K562 (cell line): Measurements from ENCODE around the gene TBRG4. TPM values are rescaled to one million over a fixed set of nuclear protein-coding genes. Genes with fewer than 3 reads are reported as not detected.

Source experiments
- ATAC-seq: fragments of 200-7000 bp; cut with Tn5 transposase; 3 replicates; pipeline ENCODE4 v1.9.1; 2020; ENCODE audit warnings: moderate library complexity
- BruUV-seq: library from RNA; stranded (reverse); fragments of 400-500 nt; replicated peaks from 2 replicates; lab custom pipeline; 2021; lab: Mats Ljungman, UMichigan
- CTCF ChIA-PET: fragments of 300-600 bp; formaldehyde crosslinking; extraction: SDS; loops from one replicate; lab custom pipeline; 2021; ENCODE audit warnings: low intra/inter-chr PET ratio; lab: Yijun Ruan, JAX
- POLR2A ChIA-PET: fragments of 300-600, 350-650 bp; sonication (Branson Sonifier 250); formaldehyde crosslinking; extraction: SDS; loops from one replicate; lab custom pipeline; 2021; ENCODE audit warnings: antibody characterized with exemption, inconsistent platforms; lab: Yijun Ruan, JAX
- DNase-seq, 4 experiments: peaks; one replicate each; pipeline versions ENCODE4 v3.0.0 to v3.0.0-alpha.2; 2011 to 2018; ENCODE audit warnings: low spot score in 3 of 4, mixed read lengths in 3 of 4; ENCODE audit errors: extremely low read depth in 1 of 4
- FAIRE-seq: peaks from 2 replicates; lab custom pipeline; 2011; peaks lifted over from hg19 to GRCh38; lab: Jason Lieb, UNC
- H2AFZ ChIP-seq: 2 replicates; pipeline ENCODE4 v1.6.0; 2011; ENCODE audit warnings: low read depth, low read length, control low read depth, inconsistent platforms
- H3K27ac ChIP-seq: fragments of 200-600 bp; 3 replicates; pipeline ENCODE4 v1.8.0; 2011; ENCODE audit warnings: low read depth, mild to moderate bottlenecking, control low read depth, inconsistent platforms, low read length, moderate library complexity, mixed read lengths; ENCODE audit errors: extremely low read depth
- H3K27me3 ChIP-seq, 2 experiments: fragments of 300-600 bp in 1 of 2; 2 replicates in 1 of 2; 3 replicates in 1 of 2; pipeline versions ENCODE4 v1.6.0 to v1.8.0; 2011; ENCODE audit warnings: inconsistent platforms in 2 of 2, low read length in 2 of 2, mild to moderate bottlenecking in 1 of 2, mixed read lengths in 1 of 2, moderate library complexity in 1 of 2; ENCODE audit not compliant: control insufficient read depth in 2 of 2, insufficient read depth in 2 of 2
- H3K36me3 ChIP-seq: fragments of 300-600 bp; 3 replicates; pipeline ENCODE4 v1.8.0; 2011; ENCODE audit warnings: mild to moderate bottlenecking, low read length, inconsistent platforms; ENCODE audit not compliant: control insufficient read depth, insufficient read depth
- H3K4me1 ChIP-seq, 2 experiments: fragments of 200-600 bp in 1 of 2; replicated peaks in 1 of 2; 2 replicates in 1 of 2; 3 replicates in 1 of 2; pipeline versions ENCODE4 v1.5.1 to v1.8.0; 2011; ENCODE audit warnings: inconsistent platforms in 2 of 2, low read length in 2 of 2, mild to moderate bottlenecking in 1 of 2, mixed read lengths in 1 of 2, moderate library complexity in 1 of 2; ENCODE audit not compliant: control insufficient read depth in 2 of 2, insufficient read depth in 2 of 2
- H3K4me2 ChIP-seq: 2 replicates; pipeline ENCODE4 v1.6.1; 2011; ENCODE audit warnings: low read length, control low read depth, inconsistent platforms, mixed read lengths; ENCODE audit not compliant: insufficient read depth
- H3K4me3 ChIP-seq: fragments of 200-600 bp; sonication (generic), shearing (Covaris generic); 2 replicates; pipeline ENCODE4 v1.5.1; 2016; ENCODE audit warnings: control low read depth, inconsistent platforms
- H3K79me2 ChIP-seq: fragments of 200-600 bp; 3 replicates; pipeline ENCODE4 v1.8.0; 2011; ENCODE audit warnings: low read length, inconsistent platforms; ENCODE audit not compliant: control insufficient read depth, insufficient read depth
- H3K9ac ChIP-seq, 2 experiments: 2 replicates each; pipeline versions ENCODE4 v1.6.0 to v1.6.1; 2011; ENCODE audit warnings: low read depth in 2 of 2, low read length in 2 of 2, control low read depth in 1 of 2, inconsistent platforms in 1 of 2, mild to moderate bottlenecking in 1 of 2, mixed read lengths in 1 of 2; ENCODE audit not compliant: insufficient read depth in 1 of 2
- H3K9me1 ChIP-seq: one replicate; pipeline ENCODE4 v1.6.0; 2011; ENCODE audit warnings: inconsistent platforms, mild to moderate bottlenecking, low read length, moderate library complexity; ENCODE audit not compliant: control insufficient read depth, insufficient read depth
- H3K9me3 ChIP-seq: replicated peaks from 2 replicates; pipeline ENCODE4 v1.5.1; 2011; ENCODE audit warnings: low read depth, low read length, inconsistent platforms; ENCODE audit not compliant: control insufficient read depth, insufficient read depth
- H4K20me1 ChIP-seq: replicated peaks from 2 replicates; pipeline ENCODE4 v1.6.1; 2011; ENCODE audit warnings: low read length, inconsistent platforms, mixed read lengths; ENCODE audit not compliant: control insufficient read depth, insufficient read depth
- CBFA2T2 ChIP-seq: fragments of 450-650 bp; conservative IDR thresholded peaks from 2 replicates; pipeline ENCODE4 v1.6.1; 2017; ENCODE audit warnings: mild to moderate bottlenecking
- CREBBP ChIP-seq: IDR thresholded peaks from one replicate; pipeline ENCODE4 v1.6.1; 2012; ENCODE audit warnings: low read depth, mild to moderate bottlenecking, control low read depth, inconsistent platforms, low read length
- GTF2A2 ChIP-seq: IDR thresholded peaks from 2 replicates; pipeline ENCODE4 v1.6.1; 2016; ENCODE audit warnings: mild to moderate bottlenecking, missing genetic modification characterization, missing compliant biosample characterization
- MCM5 ChIP-seq: fragments of 450-650 bp; IDR thresholded peaks from 2 replicates; pipeline ENCODE4 v1.6.1; 2016; ENCODE audit warnings: low read depth
- MECOM ChIP-seq: fragments of 250-450 bp; sonication (Bioruptor Pico); IDR thresholded peaks from 2 replicates; pipeline ENCODE4 v1.8.0; 2022; ENCODE audit warnings: inconsistent platforms
- RBFOX2 ChIP-seq: fragments of 200-400 bp; formaldehyde crosslinking; IDR thresholded peaks from 2 replicates; pipeline ENCODE4 v1.6.1; 2017; ENCODE audit warnings: low read depth, mild to moderate bottlenecking, low read length, moderate library complexity
- SLC30A9 ChIP-seq: fragments of 250-450 bp; sonication (Bioruptor Pico); IDR thresholded peaks from 2 replicates; pipeline ENCODE4 v1.8.0; 2022; ENCODE audit warnings: mild to moderate bottlenecking, moderate library complexity
- TEAD2 ChIP-seq: fragments of 450-650 bp; IDR thresholded peaks from 2 replicates; pipeline ENCODE4 v1.6.1; 2016; ENCODE audit warnings: missing genetic modification characterization, control low read depth, missing compliant biosample characterization
- ZBTB17 ChIP-seq: fragments of 450-650 bp; formaldehyde crosslinking; IDR thresholded peaks from 2 replicates; pipeline ENCODE4 v1.4.0; 2020; ENCODE audit warnings: mild to moderate bottlenecking
- ZNF124 ChIP-seq: sonication (generic); formaldehyde crosslinking; IDR thresholded peaks from 2 replicates; pipeline ENCODE4 v1.8.1; 2022; ENCODE audit warnings: missing genetic modification reagents
- ZNF507 ChIP-seq: conservative IDR thresholded peaks from 2 replicates; pipeline ENCODE4 v1.6.1; 2017; ENCODE audit warnings: missing genetic modification characterization, missing compliant biosample characterization
- WGBS: fragments of 100-300 bp; shearing (Covaris generic); methylation state at CpG from one replicate; pipeline ENCODE4 v1.1.6; 2016; ENCODE audit warnings: low coverage, mixed read lengths; ENCODE audit not compliant: insufficient coverage; ENCODE audit errors: missing lambda C conversion rate; 5-methylcytosine and 5-hydroxymethylcytosine counted together
- in situ Hi-C: fragments of 300-500 bp; cut with MboI; formaldehyde crosslinking; loops from 4 replicates; pipeline ENCODE4 v1.15.0; 2018; ENCODE audit warnings: inconsistent platforms, mixed read lengths
- intact Hi-C: fragments of 100-400 bp; cut with micrococcal nuclease; formaldehyde crosslinking; loops from 2 replicates; pipeline ENCODE4 v1.14.2; 2022
- polyA plus RNA-seq, 8 experiments: library from polyadenylated mRNA; depleted of rRNA in 4 of 8; stranded (reverse) in 5 of 8; unstranded in 3 of 8; fragments of >200 nt; fragmentation: Nextera tagmentation in 2 of 8; fragmentation: Illumina TruSeq in 1 of 8; extraction: Ambion mirVana in 2 of 8; extraction: Trizol in 1 of 8; gene quantifications; 2 replicates each; pipeline versions ENCODE4 v1.2.1 to v1.2.3, GENCODE V29; 2011 to 2014; ENCODE audit warnings: inconsistent platforms in 1 of 8, missing spikeins in 1 of 8
- total RNA-seq, 7 experiments: library from RNA; depleted of rRNA in 6 of 7; stranded (reverse); fragments of >200 nt in 6 of 7; fragmentation: Illumina TruSeq in 2 of 7; extraction: Trizol in 2 of 7; gene quantifications; 2 replicates each; pipeline versions ENCODE4 v1.2.1 to v1.2.3, GENCODE V29; 2011 to 2021; ENCODE audit warnings: low replicate concordance in 1 of 7
- TF ChIP-seq, protein P1 (sequence below), 2 experiments: fragments of 450-650 bp; IDR thresholded peaks; 2 replicates each; pipeline ENCODE4 v1.6.1; 2016

TBRG4 gene
- total and polyA plus RNA-seq, 9 of the 15 experiments (the other 6 are each of a cell fraction or from before 2014, with no cell fraction given) = 11.2 to 322 (median 216) TPM

DNA sequence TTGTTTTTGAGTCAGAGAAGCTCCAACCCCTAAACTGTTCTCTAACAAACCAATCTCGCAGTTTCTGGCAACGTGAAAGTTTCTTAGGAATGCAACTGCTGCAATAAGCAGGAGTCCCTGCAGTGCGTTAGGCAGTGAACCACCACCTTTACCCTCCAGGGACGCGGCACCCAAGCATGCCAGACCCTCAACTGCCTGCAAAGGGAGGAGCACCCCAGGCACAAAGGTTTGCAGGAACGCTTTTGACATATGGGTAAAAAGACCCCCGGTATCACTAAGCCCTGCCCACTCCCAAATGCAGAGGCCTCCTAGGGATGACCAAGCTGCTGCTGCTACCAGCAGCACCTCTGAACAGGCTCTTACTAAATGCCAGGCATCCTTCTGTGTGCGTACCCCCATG, 4.7 kb downstream of the TBRG4 start (continued):
- TF ChIP-seq TEAD2 (tag) (no peak), ZNF124 (CRISPR knock-in tag) (no peak), MECOM (CRISPR knock-in tag) (no peak), ZBTB17 (no peak), GTF2A2 (no peak), ZNF507 (tag) (no peak), CBFA2T2 (no peak), CREBBP (no peak), MCM5 (no peak)
- TF ChIP-seq, protein P1, sequence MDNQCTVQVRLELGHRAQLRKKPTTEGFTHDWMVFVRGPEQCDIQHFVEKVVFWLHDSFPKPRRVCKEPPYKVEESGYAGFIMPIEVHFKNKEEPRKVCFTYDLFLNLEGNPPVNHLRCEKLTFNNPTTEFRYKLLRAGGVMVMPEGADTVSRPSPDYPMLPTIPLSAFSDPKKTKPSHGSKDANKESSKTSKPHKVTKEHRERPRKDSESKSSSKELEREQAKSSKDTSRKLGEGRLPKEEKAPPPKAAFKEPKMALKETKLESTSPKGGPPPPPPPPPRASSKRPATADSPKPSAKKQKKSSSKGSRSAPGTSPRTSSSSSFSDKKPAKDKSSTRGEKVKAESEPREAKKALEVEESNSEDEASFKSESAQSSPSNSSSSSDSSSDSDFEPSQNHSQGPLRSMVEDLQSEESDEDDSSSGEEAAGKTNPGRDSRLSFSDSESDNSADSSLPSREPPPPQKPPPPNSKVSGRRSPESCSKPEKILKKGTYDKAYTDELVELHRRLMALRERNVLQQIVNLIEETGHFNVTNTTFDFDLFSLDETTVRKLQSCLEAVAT (IDR thresholded peaks at IDR 0.05) = no peak

DNA sequence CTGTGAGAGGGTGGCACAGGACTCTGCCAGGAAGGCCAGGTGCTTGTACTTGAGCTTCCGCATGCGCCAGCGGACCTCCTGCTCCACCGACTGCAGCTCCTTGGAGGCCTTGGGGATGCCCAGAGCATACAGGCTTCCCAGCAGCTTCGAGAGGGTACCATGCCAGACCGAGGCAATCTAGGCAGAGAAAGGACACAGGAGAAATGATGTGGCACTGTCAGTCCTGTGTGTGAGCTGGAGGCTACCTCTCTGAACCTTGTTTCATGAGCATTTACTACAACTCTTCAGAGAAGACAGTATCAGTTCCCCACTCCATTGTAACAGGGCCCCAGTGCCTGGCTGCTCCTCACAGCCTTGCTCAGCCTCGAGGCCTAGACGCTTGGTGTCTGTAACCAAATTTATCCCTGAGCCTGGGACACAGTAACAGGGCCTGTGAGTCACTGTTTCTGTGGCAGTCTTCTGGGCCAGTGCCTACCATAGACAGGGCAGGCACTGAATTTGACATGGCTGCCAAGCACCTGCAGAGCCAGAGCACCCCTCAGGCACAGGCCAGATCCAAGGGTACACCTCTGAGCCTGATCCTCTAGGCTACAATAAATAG, 5.8 kb downstream of the TBRG4 start:
- Histone ChIP-seq H3K27ac (no peak overlapping the region), H3K4me1 (peaks cover 19 to 29% of the 10 kb centered on the region in 2 experiments; a peak in 4 of 5 replicates), H3K4me3 (no peak overlapping the region), H2AFZ (no peak overlapping the region), H3K9me3 (no peaks in the 10 kb centered on the region), H3K9ac (peak overlapping the region in 1 of 2 experiments; percentile 4; a peak in 1 of 4 replicates), H3K4me2 (no peak overlapping the region), H3K36me3 (peaks cover 93% of the 10 kb centered on the region), H4K20me1 (peaks cover 45% of the 10 kb centered on the region), H3K9me1 (no peaks in the 10 kb centered on the region), H3K79me2 (peaks cover 68% of the 10 kb centered on the region), H3K27me3 (no peaks in the 10 kb centered on the region)
- POLR2A ChIA-PET = interaction anchor here (0.6 to 4.2 kb wide), 5 partner anchors 9 to 113 kb away, joined by 3 to 19 read pairs (median 3); no protein-coding TSS in a partner anchor
- CTCF ChIA-PET = no interaction called here
- 96% methylated on average over 6 of the region's 8 CpGs for WGBS
- intact Hi-C loops = no loop called here
- peak; percentile 32; the same call in 1 of the 2 replicates for TF ChIP-seq RBFOX2
- no peak for TF ChIP-seq SLC30A9 (CRISPR knock-in tag)
- DNase-seq (no peak), FAIRE-seq (no peak), ATAC-seq (no peak)
- BruUV-seq = no TSS peak
- in situ Hi-C loops = no loop called here
